Measurements from ENCODE around the gene SLC43A2.
"Not testable (repeated sequence)": the region's sequence is repeated elsewhere in the genome, so short reads cannot be mapped to it uniquely, and the experiment has no call there.

The SLC43A2 gene

GRCh38 chr17:1627982-1628855, at the start of gene SLC43A2:
Gene SLC43A2 (minus strand): TSS chr17:1628834. CDS start chr17:1627874, 960 bp downstream.
- Mint-ChIP-seq H3K4me3 (peak within 1 kb of the TSS; percentile 88 to 96), H3K9me3 (peaks cover 2 to 4% of the 10 kb centered on the region in 2 donors), H3K27me3 (no peaks in the 10 kb centered on the region), H3K27ac (peak within 1 kb of the TSS; percentile 96), H3K4me1 (peaks cover 37 to 71% of the 10 kb centered on the region in 2 donors), H3K36me3 (peaks cover 34 to 49% of the 10 kb centered on the region in 2 donors)
- peak; percentile 78 for DNase-seq
- peak; percentile 67 to 73 for ATAC-seq (replicated peaks)

GRCh38 chr17:1676401-1676800, 47.8 kb upstream of the SLC43A2 start:
- no peak for DNase-seq
- no peaks in the 10 kb centered on the region for H3K9me3 Mint-ChIP-seq
- peaks cover 3 to 13% of the 10 kb centered on the region in 2 donors for H3K4me1 Mint-ChIP-seq
- no peaks in the 10 kb centered on the region for H3K27me3 Mint-ChIP-seq
- H3K4me3 Mint-ChIP-seq, result no peak overlapping the region
- H3K36me3 Mint-ChIP-seq, result peaks cover 50 to 70% of the 10 kb centered on the region in 2 donors
- H3K27ac Mint-ChIP-seq, result no peak overlapping the region
- ATAC-seq (replicated peaks), result no peak

- Mint-ChIP-seq H3K9me3 (no peaks in the 10 kb centered on the region), H3K4me3 (no peak overlapping the region), H3K27me3 (no peaks in the 10 kb centered on the region), H3K36me3 (peaks cover 56 to 69% of the 10 kb centered on the region in 2 donors), H3K27ac (no peak overlapping the region), H3K4me1 (peaks cover 17 to 36% of the 10 kb centered on the region in 2 donors)
- no peak for ATAC-seq (replicated peaks)
- no peak for DNase-seq
Observed at GRCh38 chr17:1673041-1673785, 44.6 kb upstream of the SLC43A2 start.

- ATAC-seq (replicated peaks); H3K4me3 Mint-ChIP-seq; H3K9me3 Mint-ChIP-seq; H3K27ac Mint-ChIP-seq; DNase-seq; H3K4me1 Mint-ChIP-seq; H3K27me3 Mint-ChIP-seq: not testable (repeated sequence)
- H3K36me3 Mint-ChIP-seq, result peaks cover 56 to 63% of the 10 kb centered on the region in 2 donors
Observed at GRCh38 chr17:1663934-1664333, 35.3 kb upstream of the SLC43A2 start.

GRCh38 chr17:1661045-1661444, 32.4 kb upstream of the SLC43A2 start:
- Mint-ChIP-seq H3K27ac (peak overlapping the region; percentile 37), H3K27me3 (no peaks in the 10 kb centered on the region)
- no peak for DNase-seq

GRCh38 chr17:1658100-1658499, 29.5 kb upstream of the SLC43A2 start:
- Mint-ChIP-seq H3K27me3 (no peaks in the 10 kb centered on the region), H3K4me1 (peaks cover 2 to 4% of the 10 kb centered on the region in 2 donors), H3K27ac (no peak overlapping the region), H3K9me3 (no peaks in the 10 kb centered on the region), H3K4me3 (no peak overlapping the region), H3K36me3 (peaks cover 70 to 73% of the 10 kb centered on the region in 2 donors)
- ATAC-seq (replicated peaks) (no peak), DNase-seq (no peak)

More at GRCh38 chr17:1661045-1661444, 32.4 kb upstream of the SLC43A2 start:
- ATAC-seq (replicated peaks), result no peak
- H3K4me3 Mint-ChIP-seq, result no peak overlapping the region
- H3K36me3 Mint-ChIP-seq, result peaks cover 62 to 69% of the 10 kb centered on the region in 2 donors
- no peaks in the 10 kb centered on the region for H3K4me1 Mint-ChIP-seq
- H3K9me3 Mint-ChIP-seq, result no peaks in the 10 kb centered on the region

GRCh38 chr17:1653735-1654134, 25.1 kb upstream of the SLC43A2 start:
- peaks cover 64 to 67% of the 10 kb centered on the region in 2 donors for H3K36me3 Mint-ChIP-seq
- DNase-seq, result no peak
- no peak overlapping the region for H3K4me3 Mint-ChIP-seq
- ATAC-seq (replicated peaks), result no peak
- no peaks in the 10 kb centered on the region for H3K9me3 Mint-ChIP-seq
- no peak overlapping the region for H3K27ac Mint-ChIP-seq
- H3K27me3 Mint-ChIP-seq, result no peaks in the 10 kb centered on the region
- peaks cover 15 to 30% of the 10 kb centered on the region in 2 donors for H3K4me1 Mint-ChIP-seq

GRCh38 chr17:1652794-1653193, 24.2 kb upstream of the SLC43A2 start:
- H3K9me3 Mint-ChIP-seq; H3K27me3 Mint-ChIP-seq; DNase-seq; ATAC-seq (replicated peaks): not testable (repeated sequence)
- H3K4me3 Mint-ChIP-seq, result peak overlapping the region; percentile 8 to 13
- H3K27ac Mint-ChIP-seq, result peak overlapping the region; percentile 67
- peaks cover 15 to 38% of the 10 kb centered on the region in 2 donors for H3K4me1 Mint-ChIP-seq
- H3K36me3 Mint-ChIP-seq, result peaks cover 54 to 58% of the 10 kb centered on the region in 2 donors

GRCh38 chr17:1651559-1651844, 22.9 kb upstream of the SLC43A2 start:
- DNase-seq (no peak), ATAC-seq (replicated peaks) (no peak)
- Mint-ChIP-seq H3K27ac (peak overlapping the region; percentile 67), H3K4me1 (peaks cover 23 to 49% of the 10 kb centered on the region in 2 donors), H3K4me3 (no peak overlapping the region), H3K27me3 (no peaks in the 10 kb centered on the region), H3K36me3 (peaks cover 46 to 58% of the 10 kb centered on the region in 2 donors), H3K9me3 (no peaks in the 10 kb centered on the region)

GRCh38 chr17:1650731-1651558, 22.3 kb upstream of the SLC43A2 start:
- H3K9me3 Mint-ChIP-seq, result no peaks in the 10 kb centered on the region
- DNase-seq (no peak), ATAC-seq (replicated peaks) (no peak)
- peaks cover 47 to 59% of the 10 kb centered on the region in 2 donors for H3K36me3 Mint-ChIP-seq
- H3K27ac Mint-ChIP-seq, result peak overlapping the region; percentile 77
- peak overlapping the region in 1 of 2 donors; percentile 36 for H3K4me3 Mint-ChIP-seq
- H3K27me3 Mint-ChIP-seq, result no peaks in the 10 kb centered on the region
- peaks cover 29 to 54% of the 10 kb centered on the region in 2 donors for H3K4me1 Mint-ChIP-seq

GRCh38 chr17:1649844-1650501, 21.3 kb upstream of the SLC43A2 start, which contains the start of gene RILP:
Gene RILP (minus strand): TSS chr17:1649866. CDS start chr17:1649804, 62 bp downstream.
- ATAC-seq (replicated peaks), result peak; percentile 14
- Mint-ChIP-seq H3K27ac (peak within 1 kb of the TSS; percentile 77), H3K4me3 (peak within 1 kb of the TSS; percentile 77 to 79), H3K9me3 (no peaks in the 10 kb centered on the region), H3K4me1 (peaks cover 35 to 64% of the 10 kb centered on the region in 2 donors), H3K36me3 (peaks cover 49 to 64% of the 10 kb centered on the region in 2 donors), H3K27me3 (no peaks in the 10 kb centered on the region)
- DNase-seq, result peak; percentile 36

- Mint-ChIP-seq H3K4me1 (peaks cover 37 to 72% of the 10 kb centered on the region in 2 donors), H3K4me3 (peak overlapping the region; percentile 77 to 79), H3K27ac (peak overlapping the region; percentile 69), H3K9me3 (no peaks in the 10 kb centered on the region), H3K36me3 (peaks cover 46 to 66% of the 10 kb centered on the region in 2 donors), H3K27me3 (no peaks in the 10 kb centered on the region)
- ATAC-seq (replicated peaks), result peak; percentile 70 to 72
- peak; percentile 93 for DNase-seq
Observed at GRCh38 chr17:1648963-1649843, 20.6 kb upstream of the SLC43A2 start.

Measured in stimulated activated naive B cell treated with anti-CD40 and anti-IgM and Interleukin-4, amounts not matched to agents 10 μg/mL and 1 μg/mL and 100 μg/mL, for 72 hours (primary cell).